Endometrial microvascular endothelial cells (primary cell): ENCODE measurements around the gene AP1B1. TPM values are rescaled to one million over a fixed set of nuclear protein-coding genes. Genes with fewer than 3 reads are reported as not detected.
"Not testable (repeated sequence)": the region's sequence is repeated elsewhere in the genome, so short reads cannot be mapped to it uniquely, and the experiment has no call there.

Experiments
- in situ Hi-C: cut with HindIII; loops from 2 replicates; pipeline ENCODE4 v1.10.0; 2017; ENCODE audit warnings: low sequenced_read_pairs, low pct_unique_long_range_greater_than_20kb; ENCODE audit errors: inconsistent ontology term
- total RNA-seq: library from RNA; depleted of rRNA; stranded (reverse); fragments of >200 nt; gene quantifications from one replicate; pipeline ENCODE4 v1.2.3, GENCODE V29; 2015; ENCODE audit errors: inconsistent ontology term

The AP1B1 gene
- total RNA-seq, 1 donor from 2014 or later, result 112 TPM

DNA sequence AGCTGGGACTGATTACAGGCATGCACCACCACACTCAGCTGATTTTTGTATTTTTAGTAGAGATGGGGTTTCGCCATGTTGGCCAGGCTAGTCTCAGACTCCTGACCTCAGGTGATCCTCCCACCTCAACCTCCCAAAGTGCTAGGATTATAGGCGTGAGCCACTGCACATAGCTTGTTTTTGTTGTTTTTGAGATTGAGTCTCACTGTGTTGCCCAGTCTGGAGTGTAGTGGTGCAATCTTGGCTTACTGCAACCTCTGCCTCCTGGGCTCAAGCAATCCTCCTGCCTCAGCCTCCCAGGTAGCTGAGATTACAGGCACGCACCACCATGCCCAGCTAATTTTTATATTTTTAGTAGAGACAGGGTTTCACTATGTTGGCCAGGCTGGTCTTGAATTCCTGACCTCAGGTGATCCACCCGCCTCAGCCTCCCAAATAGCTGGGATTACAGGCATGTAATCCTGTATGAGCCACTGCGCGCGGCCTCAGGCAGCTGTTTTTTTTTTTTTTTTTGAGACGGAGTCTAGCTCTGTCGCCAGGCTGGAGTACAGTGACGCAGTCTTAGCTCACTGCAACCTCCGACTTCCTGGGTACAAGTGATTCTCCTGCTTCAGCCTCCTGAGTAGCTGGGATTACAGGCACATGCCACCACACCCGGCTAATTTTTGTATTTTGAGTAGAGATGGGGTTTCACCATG is 31.0 kb downstream of the AP1B1 start:
- in situ Hi-C loops, result not testable (repeated sequence)

- in situ Hi-C loops, result no loop called here
These were observed 34.5 kb downstream of the AP1B1 start for GRCh38 chr22:29353860-29354259.

GRCh38 chr22:29353286-29353685 is 35.1 kb downstream of the AP1B1 start:
- in situ Hi-C loops, result no loop called here

DNA sequence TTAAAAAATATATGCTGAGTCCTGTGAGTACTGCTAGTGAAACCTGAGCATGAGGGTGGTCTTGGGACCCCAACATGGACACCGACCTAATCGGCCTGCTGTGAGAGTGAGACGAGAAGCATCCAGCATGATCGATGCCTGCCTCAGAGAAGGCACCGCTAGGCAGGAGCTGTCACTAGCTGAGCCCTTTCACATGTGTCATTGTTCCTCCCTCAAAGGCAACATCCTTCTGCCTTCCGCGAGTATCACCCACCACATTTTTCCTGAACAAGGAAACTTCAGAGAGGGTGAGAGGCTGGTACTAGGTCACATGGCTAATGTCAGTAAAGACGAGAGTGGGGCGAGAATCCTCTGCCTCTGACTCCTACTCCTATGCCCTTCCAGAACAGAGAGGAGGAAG is 35.6 kb downstream of the AP1B1 start:
- in situ Hi-C loops, result no loop called here

DNA sequence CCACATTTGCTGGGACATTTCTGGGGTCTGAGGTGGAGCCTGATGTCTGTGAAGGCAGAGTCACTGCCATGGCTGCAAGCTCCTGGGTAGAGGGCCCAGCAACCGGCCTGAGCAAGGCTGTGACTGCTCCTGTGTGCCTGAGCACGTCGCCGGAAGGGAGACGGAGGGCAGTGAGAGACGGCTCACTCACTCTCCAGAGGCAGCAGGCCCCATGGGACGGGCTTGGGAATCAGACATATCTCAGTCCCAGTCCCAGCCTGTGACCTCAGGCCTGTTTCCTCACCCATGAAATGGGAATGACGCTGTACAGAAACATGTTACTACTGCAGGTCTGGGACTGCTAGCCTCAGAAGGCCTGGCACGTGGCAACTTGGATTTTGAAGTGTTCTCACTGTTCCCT is 36.5 kb downstream of the AP1B1 start:
- in situ Hi-C loops, result no loop called here

- in situ Hi-C loops, result no loop called here
These were observed 37.3 kb downstream of the AP1B1 start for GRCh38 chr22:29351042-29351441.

DNA sequence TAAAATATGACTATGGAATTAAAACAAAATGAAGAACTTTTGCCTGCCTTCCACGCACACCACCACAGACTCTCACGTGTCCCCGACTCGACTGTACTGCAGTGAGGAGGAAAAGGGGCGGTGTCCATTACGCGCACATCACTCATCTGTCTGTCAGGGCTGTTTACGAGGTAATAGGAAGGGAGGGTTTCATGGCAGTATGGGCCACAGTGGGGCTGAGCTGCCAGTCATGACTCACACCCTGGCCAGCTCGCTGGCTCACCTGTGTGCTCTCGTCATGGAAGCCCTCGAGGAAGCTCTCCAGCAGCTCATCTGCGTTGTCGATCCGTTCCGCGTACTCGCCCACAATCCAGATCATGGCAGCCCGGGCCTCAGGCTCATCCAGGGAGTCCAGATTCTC is 39.4 kb downstream of the AP1B1 start:
- in situ Hi-C loops, result no loop called here

GRCh38 chr22:29348041-29348440 is 40.3 kb downstream of the AP1B1 start:
- in situ Hi-C loops, result no loop called here

DNA sequence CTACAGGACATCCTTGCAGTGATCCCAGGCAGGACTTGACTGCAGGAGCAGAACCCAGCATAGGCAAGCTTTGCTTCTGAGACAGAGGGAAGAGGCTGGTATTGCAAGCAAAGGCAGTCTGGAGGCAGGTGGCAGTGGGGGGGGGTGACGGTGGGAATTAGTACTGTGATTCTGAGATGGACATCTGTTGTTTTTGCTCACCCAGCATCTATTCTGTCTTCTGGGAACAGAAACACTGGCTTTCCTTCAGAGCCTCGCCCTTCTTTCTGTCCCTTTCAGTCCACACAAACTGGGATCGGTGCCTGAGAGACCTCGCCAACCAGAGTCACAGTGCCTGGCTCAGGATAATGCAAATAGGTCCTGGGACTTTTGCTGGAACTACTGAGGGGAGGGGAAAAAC is 41.7 kb downstream of the AP1B1 start:
- in situ Hi-C loops, result no loop called here

- in situ Hi-C loops, result no loop called here
These were observed 42.4 kb downstream of the AP1B1 start for GRCh38 chr22:29345932-29346331.

DNA sequence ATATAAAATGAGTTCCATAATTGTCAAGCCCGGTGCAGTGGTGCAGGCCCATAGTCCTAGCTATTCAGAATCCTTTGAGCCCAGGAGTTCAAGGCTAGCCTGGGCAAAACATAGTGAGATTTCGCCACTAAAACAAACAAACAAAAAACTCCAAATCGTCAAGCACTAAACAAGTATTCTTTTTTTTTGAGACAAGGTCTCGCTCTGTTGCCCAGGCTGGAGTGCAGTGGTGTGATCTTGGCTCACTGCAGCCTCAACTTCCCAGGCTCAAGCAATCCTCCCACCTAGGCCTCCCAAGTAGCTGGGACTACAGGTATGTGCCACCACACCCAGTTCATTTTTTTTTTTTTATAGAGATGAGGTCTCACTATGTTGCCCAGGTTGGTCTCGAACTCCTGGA is 43.5 kb downstream of the AP1B1 start:
- in situ Hi-C loops, result not testable (repeated sequence)

DNA sequence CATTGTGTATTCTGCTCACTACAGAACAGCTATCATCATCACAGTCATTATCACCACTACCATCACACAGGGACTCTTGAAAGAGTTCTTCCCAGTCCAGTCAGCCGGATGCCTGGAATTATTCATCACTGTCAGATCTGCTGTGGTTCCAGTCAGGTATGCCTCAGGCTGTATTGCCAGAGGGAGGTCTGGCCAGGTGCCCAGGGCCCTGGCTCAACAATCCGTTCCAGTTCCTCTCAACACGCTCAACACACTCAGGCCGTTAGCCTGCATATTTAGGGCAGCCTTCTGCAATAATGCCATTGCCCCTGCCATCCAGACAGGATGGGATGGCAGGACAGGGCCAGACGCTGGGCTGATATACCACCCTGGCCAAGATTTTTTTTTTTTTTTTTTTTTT is 44.2 kb downstream of the AP1B1 start:
- in situ Hi-C loops, result no loop called here

- in situ Hi-C loops, result no loop called here
These were observed 45.0 kb downstream of the AP1B1 start for GRCh38 chr22:29343313-29343805.

- in situ Hi-C loops, result no loop called here
These were observed 45.6 kb downstream of the AP1B1 start for GRCh38 chr22:29342577-29343312.

- in situ Hi-C loops, result no loop called here
These were observed 46.2 kb downstream of the AP1B1 start for GRCh38 chr22:29342177-29342576.

DNA sequence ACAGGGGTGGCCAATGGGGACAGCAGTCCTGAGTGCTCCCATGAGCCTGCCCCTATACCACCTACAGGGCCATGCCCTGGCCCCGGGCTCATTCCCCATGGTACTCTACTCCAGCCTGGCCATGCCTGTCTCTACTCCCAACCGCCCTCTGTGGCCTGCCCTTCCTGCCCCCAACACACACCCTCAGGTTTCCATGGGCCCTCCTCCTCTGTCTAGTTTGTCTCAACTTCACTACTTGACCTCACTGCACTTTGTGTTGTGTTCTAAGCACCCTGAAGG is 46.6 kb downstream of the AP1B1 start:
- in situ Hi-C loops, result no loop called here

- in situ Hi-C loops, result no loop called here
These were observed 47.1 kb downstream of the AP1B1 start for GRCh38 chr22:29341056-29341848.

- in situ Hi-C loops, result no loop called here
These were observed 47.8 kb downstream of the AP1B1 start for GRCh38 chr22:29340566-29340965.

DNA sequence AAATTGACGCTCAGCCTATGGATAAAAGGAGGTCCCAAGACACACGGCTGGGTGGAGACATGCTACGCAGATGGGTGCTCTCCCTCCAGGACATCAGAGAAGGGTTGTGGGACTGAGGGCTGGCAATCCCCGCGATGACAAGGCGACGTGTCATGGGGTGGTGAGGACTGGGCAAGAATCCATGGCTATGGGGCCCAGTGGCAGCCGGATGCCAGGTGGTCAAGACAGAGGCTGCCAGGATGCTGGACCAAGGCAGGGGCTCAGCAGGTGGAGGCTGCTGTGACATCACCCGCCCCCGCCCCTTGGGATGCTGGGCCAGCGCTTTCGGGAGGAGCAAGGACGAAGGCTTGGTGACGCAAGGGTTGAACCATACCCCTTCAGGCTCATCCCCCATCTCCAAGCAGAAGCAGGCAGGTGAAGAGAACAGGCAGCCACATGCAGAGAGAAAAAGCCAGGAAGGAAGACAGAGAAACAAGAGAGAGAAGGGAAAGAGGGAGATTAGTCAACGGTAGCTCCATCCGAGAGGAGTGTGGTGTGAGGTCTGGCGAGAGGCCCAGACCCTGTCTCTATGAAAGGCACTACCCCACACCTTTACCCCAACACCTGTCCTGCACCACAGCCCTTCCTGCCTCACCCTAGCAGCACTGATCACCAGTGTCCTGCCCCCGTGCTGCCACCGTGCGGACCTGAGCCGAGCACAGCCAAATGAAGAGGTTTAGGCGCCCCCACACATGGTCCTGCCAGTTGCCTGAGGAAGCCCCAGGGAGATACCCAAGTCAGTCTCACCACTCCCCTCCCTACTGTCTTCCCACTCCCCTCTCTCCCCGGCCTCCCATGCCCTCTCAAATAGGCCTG is 48.8 kb downstream of the AP1B1 start:
- in situ Hi-C loops, result no loop called here
